Measurements from ENCODE around the gene HOXB5.

HOXB5 gene

DNA sequence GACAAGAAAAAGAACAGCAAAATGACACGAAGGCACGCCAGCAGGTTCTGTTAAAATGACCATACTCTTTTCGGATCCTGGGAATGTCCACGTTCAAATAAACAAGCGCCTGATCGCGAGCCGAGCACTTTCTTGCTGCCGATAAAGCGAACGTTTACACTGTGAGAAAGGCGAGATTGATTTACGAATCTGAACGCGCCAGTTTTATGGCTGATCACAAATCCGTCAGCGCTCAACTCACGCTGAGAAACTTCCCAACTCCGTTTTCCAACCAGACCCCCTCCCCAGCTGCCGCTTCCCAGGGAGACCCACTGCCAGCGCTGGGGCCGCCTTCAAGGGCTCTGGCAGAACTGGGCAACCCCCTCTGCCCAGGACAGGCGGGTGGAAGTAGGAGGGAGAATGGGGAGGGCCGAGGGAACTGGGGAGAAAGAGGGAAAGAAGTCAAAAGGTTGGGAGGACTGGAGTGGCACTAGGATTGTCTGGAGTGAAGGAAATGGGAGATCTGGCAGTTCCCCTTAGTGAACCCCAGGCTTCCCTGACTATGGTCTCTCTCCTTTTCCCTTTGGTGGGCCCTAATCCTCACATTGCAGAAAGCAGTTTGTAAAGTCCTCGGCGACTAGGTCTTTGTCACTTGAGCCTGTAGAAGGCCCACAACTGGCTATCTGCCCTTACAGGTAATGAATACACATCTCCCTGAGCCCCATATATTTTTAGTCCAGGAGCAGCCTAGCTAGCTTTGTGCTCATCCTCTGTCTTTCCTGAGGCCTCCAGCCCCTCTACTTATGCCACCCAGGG lies 22.4 kb downstream of the HOXB5 start:
- no peak for FAIRE-seq

GRCh38 chr17:48570325-48571023 lies 23.1 kb downstream of the HOXB5 start:
- FAIRE-seq, result no peak

DNA sequence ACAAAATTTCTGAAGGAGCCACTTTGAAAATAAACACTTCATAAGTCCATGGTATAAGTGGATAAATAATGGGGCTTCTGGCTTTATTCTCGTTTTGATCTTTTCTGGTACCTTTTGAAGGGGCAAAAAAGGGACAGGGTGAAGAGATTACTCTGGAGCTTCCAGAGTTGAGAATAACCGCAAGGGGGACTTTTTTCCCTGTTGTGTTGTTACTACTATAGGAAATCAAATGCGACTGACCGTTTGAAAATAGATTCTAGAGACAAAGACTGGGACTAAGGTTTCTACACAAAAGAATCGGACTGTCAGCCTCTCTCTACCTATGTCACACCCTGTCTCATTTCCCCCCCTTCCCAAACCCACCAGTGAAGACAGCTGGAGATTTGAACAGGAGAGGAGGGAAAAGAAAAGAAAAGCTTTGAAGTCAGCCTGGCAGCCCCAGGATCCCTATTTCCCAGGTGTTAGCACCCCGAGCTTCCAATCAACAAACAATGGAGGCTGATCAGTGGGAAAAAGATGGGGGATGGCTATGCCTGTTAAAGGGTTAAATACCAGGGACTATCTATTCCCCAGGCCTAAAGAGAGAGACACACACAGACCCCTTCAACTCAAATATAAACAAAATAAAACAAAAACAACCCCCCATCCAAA lies 23.8 kb downstream of the HOXB5 start:
- no peak for FAIRE-seq

GRCh38 chr17:48569240-48569582 lies 24.4 kb downstream of the HOXB5 start:
- no peak for FAIRE-seq

DNA sequence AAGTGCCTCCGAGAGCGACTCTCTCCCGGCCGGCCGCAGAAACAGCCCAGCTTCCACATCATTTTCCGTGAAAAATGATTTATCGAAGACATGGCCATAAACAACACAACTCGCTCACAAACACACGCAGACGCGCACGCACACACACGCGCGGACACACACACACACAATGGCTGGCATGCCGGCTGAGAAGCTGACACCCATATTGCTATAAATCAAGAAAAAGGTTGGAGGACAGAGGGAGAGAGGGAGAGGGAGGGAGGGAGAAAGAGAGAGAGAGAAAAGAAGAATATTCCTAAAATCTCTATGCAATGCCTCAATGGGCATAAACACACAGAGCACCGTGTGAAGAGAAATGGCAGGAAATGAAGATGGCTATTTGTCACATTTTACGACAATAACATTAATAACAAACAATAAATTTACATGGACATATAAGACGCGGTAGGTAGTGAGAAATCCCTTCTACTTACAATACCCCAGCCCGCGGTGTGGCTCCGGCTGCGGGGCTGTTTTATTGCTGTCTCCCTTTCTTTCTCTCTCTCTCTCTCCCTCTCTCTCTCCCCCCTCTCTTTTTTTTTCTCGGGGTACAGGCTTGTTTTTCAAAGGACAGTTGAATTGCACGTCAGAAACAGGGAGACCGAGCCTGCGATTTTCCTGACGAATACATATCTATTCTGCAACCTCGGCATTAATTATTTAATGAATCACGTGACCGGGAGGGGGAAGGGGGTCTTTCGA lies 24.9 kb downstream of the HOXB5 start:
- no peak for FAIRE-seq

DNA sequence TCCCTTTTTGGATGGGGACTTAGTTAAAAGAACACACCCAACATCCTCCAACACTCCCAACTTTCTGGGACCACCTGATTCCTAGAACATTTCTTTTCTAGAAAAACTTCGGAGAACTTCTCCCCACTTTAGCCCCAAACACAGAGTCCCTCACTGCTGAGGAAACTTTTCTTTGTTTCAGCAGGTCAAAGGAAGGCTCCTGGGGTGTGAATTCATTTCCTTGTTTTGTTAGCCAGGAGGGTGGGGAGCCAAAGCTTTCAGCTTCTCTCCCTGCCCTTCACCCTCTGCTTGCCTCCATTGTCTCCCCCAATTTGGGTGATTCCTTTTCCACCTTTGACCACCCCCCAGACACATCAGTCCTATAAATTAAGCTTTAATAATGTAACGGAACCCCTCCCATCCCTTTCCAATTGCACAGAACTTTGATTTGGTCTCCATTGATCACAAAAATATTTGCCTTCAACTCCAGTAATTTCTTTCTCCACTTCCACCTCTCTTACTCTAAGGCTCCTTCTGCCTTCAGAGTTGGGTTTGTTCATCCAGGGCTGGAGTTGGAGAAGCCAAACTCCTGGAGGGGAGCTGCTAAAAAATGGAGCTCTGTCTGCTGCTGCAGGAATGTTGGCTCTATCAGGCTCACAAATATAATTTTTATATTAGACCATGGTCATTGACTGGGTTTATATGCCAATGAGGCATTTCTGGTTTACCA lies 25.8 kb downstream of the HOXB5 start:
- no peak for FAIRE-seq

DNA sequence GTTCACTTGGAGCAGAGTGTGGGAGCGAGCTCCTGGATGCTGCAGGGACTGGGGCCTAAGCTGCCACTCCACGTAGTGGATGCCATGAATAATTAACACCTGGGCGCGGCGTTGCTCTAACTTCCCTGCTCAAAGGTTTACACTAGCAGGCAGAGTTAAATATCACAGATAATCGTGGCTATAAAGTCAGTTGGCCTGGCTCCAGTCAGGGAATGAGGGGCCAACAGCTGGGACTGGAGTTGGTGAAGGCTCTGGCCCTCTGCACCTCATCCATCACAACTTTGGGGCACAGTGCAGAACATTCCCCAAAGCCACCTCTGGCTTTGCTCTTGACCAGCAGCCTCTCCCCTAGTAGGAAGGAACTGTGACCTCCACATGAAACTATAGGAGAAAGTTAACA lies 26.4 kb downstream of the HOXB5 start:
- no peak for FAIRE-seq

GRCh38 chr17:48566717-48567116 lies 26.9 kb downstream of the HOXB5 start:
- no peak for FAIRE-seq

- no peak for FAIRE-seq
These were observed 27.5 kb downstream of the HOXB5 start for GRCh38 chr17:48565925-48566710.

DNA sequence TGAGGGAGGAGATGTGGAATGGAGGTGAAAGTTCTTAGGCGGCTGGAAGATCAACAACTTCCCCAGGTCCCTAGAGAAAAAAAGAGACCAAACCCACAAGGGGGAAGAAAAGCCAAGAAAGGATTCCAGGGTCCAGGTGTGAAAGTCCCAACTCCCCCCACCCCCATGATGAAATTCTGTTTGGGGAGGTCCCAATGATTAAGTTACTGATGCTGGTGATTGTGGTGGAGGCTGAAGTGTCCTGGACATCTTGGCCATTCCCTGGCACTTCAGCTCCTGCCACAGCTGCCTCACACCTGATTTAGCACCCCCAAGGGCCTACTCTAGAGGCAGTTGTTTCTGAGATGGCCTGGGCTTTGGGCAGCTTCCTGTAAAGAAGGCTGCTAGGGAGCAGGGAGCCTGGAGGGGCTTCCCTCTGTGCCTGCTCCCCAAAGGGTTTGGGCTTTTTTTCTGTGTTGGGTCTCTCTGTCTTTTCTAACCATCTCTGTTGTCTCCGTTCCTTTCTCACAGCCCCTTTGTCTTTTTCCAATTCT lies 28.5 kb downstream of the HOXB5 start:
- no peak for FAIRE-seq

- FAIRE-seq, result no peak
These were observed 29.2 kb downstream of the HOXB5 start for GRCh38 chr17:48564188-48565021.

- FAIRE-seq, result no peak
These were observed 29.8 kb downstream of the HOXB5 start for GRCh38 chr17:48563867-48564187.

DNA sequence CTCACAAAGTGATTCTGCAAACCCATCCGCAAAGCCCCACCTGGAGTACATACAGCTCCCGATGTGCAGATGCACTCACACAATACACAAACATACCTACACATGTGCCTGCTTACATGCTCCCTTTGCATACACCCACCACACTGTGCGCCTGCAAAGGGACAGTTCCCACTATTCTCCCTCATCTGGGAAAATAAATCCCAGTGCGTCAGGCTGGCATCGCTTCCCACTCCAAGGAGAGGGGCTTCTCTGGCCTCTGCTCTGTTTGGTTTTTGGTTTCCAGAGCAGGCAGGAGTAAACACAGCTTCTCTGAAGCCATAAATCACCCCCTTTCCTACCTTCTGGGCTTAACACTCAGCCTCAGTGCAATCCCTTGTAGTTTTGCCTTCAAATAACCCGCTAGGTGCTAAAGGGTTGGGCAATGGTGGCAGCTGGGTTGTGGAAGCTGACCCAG lies 30.2 kb downstream of the HOXB5 start:
- FAIRE-seq, result no peak

- FAIRE-seq, result no peak
These were observed 30.6 kb downstream of the HOXB5 start for GRCh38 chr17:48562934-48563333.

- no peak for FAIRE-seq
These were observed 31.4 kb downstream of the HOXB5 start for GRCh38 chr17:48561884-48562810.

- no peak for FAIRE-seq
These were observed 33.5 kb downstream of the HOXB5 start for GRCh38 chr17:48559840-48560817.

DNA sequence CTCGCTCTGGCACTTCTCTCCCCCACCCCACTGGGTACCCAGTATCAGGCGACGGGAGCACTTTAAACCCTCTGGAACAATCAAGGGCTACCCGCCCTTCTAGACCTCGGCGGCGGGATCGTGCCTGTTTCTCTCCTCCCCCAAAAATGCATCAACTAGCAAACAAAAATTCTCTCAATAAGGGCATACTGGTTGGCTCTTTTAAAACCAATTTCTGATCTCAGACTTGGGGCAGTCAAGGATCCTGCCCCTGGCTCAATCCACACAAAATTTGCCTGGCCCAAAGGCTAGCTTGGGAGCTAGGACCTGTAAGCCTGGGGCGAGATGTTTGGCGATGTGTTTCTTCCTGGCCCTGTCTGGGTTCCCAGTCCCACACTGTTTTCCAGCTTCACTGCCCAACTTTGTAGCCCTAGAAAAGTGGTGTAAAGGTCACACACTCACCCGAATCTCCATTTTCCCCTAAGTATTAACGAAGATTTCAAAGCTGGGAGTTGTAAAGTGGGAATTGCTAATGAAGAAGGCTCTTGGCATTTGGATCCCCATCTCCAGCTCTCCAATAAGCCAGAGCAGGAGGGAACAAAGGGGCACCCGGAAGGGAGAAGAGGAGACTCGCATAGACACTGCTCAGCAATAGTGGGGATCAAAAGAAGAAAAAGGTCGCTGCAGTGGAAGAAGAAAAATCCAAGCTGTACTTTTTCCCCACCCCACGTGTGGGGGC lies 34.3 kb downstream of the HOXB5 start:
- no peak for FAIRE-seq

DNA sequence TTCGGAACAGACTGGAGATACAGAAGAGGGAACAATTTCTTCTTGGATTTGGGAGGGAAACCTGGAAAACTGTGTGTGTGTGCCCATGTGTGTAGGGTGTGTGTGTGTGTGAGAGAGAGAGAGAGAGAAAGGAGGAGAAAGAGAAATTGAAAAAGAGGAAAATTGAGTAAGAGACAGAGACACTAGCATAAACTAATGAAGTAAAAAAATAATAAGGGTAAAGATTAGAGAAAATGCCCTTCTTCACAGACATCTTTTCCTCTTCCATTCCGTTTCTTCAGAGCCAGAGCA lies 34.8 kb downstream of the HOXB5 start:
- no peak for FAIRE-seq
